HepG2 (cell line): ENCODE data around the gene ZFAND6. TPM values are rescaled to one million over a fixed set of nuclear protein-coding genes. Genes with fewer than 3 reads are reported as not detected.

Experiments used
- CCAR2 ChIP-seq: fragments of 200-400 bp; formaldehyde crosslinking; optimal IDR thresholded peaks from 2 replicates; pipeline ENCODE3; 2018; ENCODE audit warnings: low read depth, mild to moderate bottlenecking, low read length, moderate library complexity
- GTF2F1 ChIP-seq: fragments of 150-350 bp; IDR thresholded peaks from 2 replicates; pipeline ENCODE4 v1.6.1; 2014; ENCODE audit warnings: low read length
- HCFC1 ChIP-seq: fragments of 150-350 bp; IDR thresholded peaks from 2 replicates; pipeline ENCODE4 v1.6.1; 2014; ENCODE audit warnings: low read depth, low read length
- HMG20A ChIP-seq: IDR thresholded peaks from 2 replicates; pipeline ENCODE4 v1.6.1; 2016; ENCODE audit warnings: borderline replicate concordance
- KAT8 ChIP-seq: IDR thresholded peaks from 2 replicates; pipeline ENCODE4 v1.6.1; 2016; ENCODE audit warnings: missing genetic modification reagents, missing compliant biosample characterization
- MLXIP ChIP-seq: sonication (generic); formaldehyde crosslinking; IDR thresholded peaks from 2 replicates; pipeline ENCODE4 v1.9.0; 2021; ENCODE audit warnings: missing genetic modification reagents, borderline replicate concordance
- MTA1 ChIP-seq: sonication (generic); formaldehyde crosslinking; IDR thresholded peaks from 2 replicates; pipeline ENCODE4 v1.4.0; 2020; ENCODE audit warnings: missing genetic modification reagents, mild to moderate bottlenecking, borderline replicate concordance
- RBFOX2 ChIP-seq: fragments of 200-400 bp; formaldehyde crosslinking; IDR thresholded peaks from 2 replicates; pipeline ENCODE4 v1.6.1; 2017; ENCODE audit warnings: low read depth, mild to moderate bottlenecking, low read length
- RFX5 ChIP-seq: IDR thresholded peaks from 2 replicates; pipeline ENCODE4 v1.6.1; 2011; ENCODE audit warnings: low read depth, low read length, improper control_type of control experiment
- TEAD3 ChIP-seq: optimal IDR thresholded peaks from 2 replicates; pipeline ENCODE3; 2016; ENCODE audit warnings: borderline replicate concordance
- ZFP91 ChIP-seq: sonication (generic); formaldehyde crosslinking; IDR thresholded peaks from 2 replicates; pipeline ENCODE4 v1.9.0; 2022; ENCODE audit warnings: missing genetic modification reagents, mild to moderate bottlenecking, borderline replicate concordance
- ZFX ChIP-seq: sonication (generic); formaldehyde crosslinking; IDR thresholded peaks from 2 replicates; pipeline ENCODE4 v1.4.0; 2020; ENCODE audit warnings: mild to moderate bottlenecking, low read depth, missing genetic modification reagents, moderate library complexity
- ZNF224 ChIP-seq: sonication (generic); formaldehyde crosslinking; IDR thresholded peaks from 2 replicates; pipeline ENCODE4 v1.5.0; 2020; ENCODE audit warnings: mild to moderate bottlenecking, missing genetic modification reagents
- ZNF33B ChIP-seq: sonication (generic); formaldehyde crosslinking; IDR thresholded peaks from 2 replicates; pipeline ENCODE4 v1.5.1; 2020; ENCODE audit warnings: mild to moderate bottlenecking, missing genetic modification reagents
- ZNF512B ChIP-seq: sonication (generic); formaldehyde crosslinking; IDR thresholded peaks from 2 replicates; pipeline ENCODE4 v1.5.1; 2020; ENCODE audit warnings: missing genetic modification reagents, mild to moderate bottlenecking, borderline replicate concordance
- ZNF564 ChIP-seq: sonication (generic); formaldehyde crosslinking; IDR thresholded peaks from 2 replicates; pipeline ENCODE4 v1.8.1; 2023; ENCODE audit warnings: mild to moderate bottlenecking, missing genetic modification reagents
- ZNF660 ChIP-seq: sonication (generic); formaldehyde crosslinking; IDR thresholded peaks from 2 replicates; pipeline ENCODE4 v1.5.1; 2020; ENCODE audit warnings: mild to moderate bottlenecking, low read depth, missing genetic modification reagents, borderline replicate concordance
- ZNF674 ChIP-seq: sonication (generic); formaldehyde crosslinking; IDR thresholded peaks from 2 replicates; pipeline ENCODE4 v1.5.0; 2020; ENCODE audit warnings: low read depth, mild to moderate bottlenecking, missing genetic modification reagents
- ZNF766 ChIP-seq: sonication (generic); formaldehyde crosslinking; IDR thresholded peaks from 2 replicates; pipeline ENCODE4 v1.5.0; 2020; ENCODE audit warnings: missing genetic modification reagents, borderline replicate concordance
- ZXDC ChIP-seq: sonication (generic); formaldehyde crosslinking; IDR thresholded peaks from 2 replicates; pipeline ENCODE4 v1.5.0; 2020; ENCODE audit warnings: mild to moderate bottlenecking, missing genetic modification reagents
- polyA plus RNA-seq, 8 experiments: library from polyadenylated mRNA; depleted of rRNA in 3 of 8; stranded (reverse) in 7 of 8; unstranded in 1 of 8; fragments of >200 nt; fragmentation: Illumina TruSeq in 4 of 8; extraction: Trizol in 4 of 8; gene quantifications; 2 replicates each; pipeline versions ENCODE4 v1.2.1 to v1.2.3, GENCODE V29; 2011 to 2016; ENCODE audit warnings: low read depth in 4 of 8, missing spikeins in 1 of 8, mixed read lengths in 1 of 8; ENCODE audit not compliant: insufficient read depth in 1 of 8
- total RNA-seq, 5 experiments: library from RNA; depleted of rRNA; stranded (reverse); fragments of >200 nt; fragmentation: Illumina TruSeq; extraction: Trizol; gene quantifications; 2 replicates each; pipeline ENCODE4 v1.2.3, GENCODE V29; 2016; ENCODE audit warnings: low read depth in 1 of 5

ZFAND6 gene
- total and polyA plus RNA-seq, 2 of the 13 experiments (the other 11 are each of a cell fraction or from before 2014, with no cell fraction given): 84.2 to 115 TPM

- TF ChIP-seq RBFOX2 (no peak), RFX5 (no peak), KAT8 (0 out of 2 replicates have a peak, but pooled peaks have one; percentile 31), GTF2F1 (no peak), ZNF224 (CRISPR knock-in tag) (no peak), MTA1 (CRISPR knock-in tag) (no peak), ZXDC (CRISPR knock-in tag) (no peak), ZNF564 (CRISPR knock-in tag) (no peak), TEAD3 (CRISPR knock-in tag) (no peak), ZNF674 (CRISPR knock-in tag) (no peak), ZFP91 (0 out of 2 replicates have a peak, but pooled peaks have one; percentile 31), MLXIP (no peak), HMG20A (CRISPR knock-in tag) (no peak), ZNF512B (CRISPR knock-in tag) (no peak), ZFX (CRISPR knock-in tag) (no peak; the same call in 1 of the 2 replicates), HCFC1 (no peak), ZNF660 (no peak), CCAR2 (no peak), ZNF33B (CRISPR knock-in tag) (no peak), ZNF766 (CRISPR knock-in tag) (no peak)
Observed at GRCh38 chr15:80173022-80173759, 113.7 kb downstream of the ZFAND6 start (continued).
